B cell (primary cell): ENCODE data around the gene SMARCD1.

Source experiments
- EZH2 ChIP-seq: IDR thresholded peaks from 2 replicates; pipeline ENCODE4 v1.6.1; 2012; ENCODE audit warnings: borderline replicate concordance, low read depth, mild to moderate bottlenecking, moderate library complexity, low read length; ENCODE audit not compliant: insufficient read depth, poor library complexity, severe bottlenecking
- TF ChIP-seq, protein P1 (sequence below): fragments of 200-600 bp; IDR thresholded peaks from one replicate; pipeline ENCODE4 v1.8.0; 2022; ENCODE audit warnings: antibody characterized with exemption, mild to moderate bottlenecking

DNA sequence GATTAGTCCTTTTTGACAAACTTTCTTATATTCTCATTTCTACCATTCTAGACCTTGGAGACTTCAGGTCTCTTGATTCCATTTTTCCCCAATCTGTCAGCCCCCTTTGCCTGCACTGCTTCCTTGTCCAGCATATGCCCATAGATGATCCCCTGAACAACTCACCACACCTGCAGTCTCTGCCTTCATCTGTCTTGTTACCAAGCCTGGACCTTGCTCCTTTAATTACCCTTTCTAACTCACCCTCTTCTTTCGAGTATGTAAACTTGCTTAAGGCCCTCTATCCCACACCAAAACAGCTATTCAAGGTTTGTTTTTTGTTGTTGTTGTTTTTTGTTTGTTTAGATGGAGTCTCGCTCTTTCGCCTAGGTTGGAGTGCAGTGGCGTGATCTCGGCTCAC lies 36.5 kb downstream of the SMARCD1 start:
- TF ChIP-seq, protein P1, sequence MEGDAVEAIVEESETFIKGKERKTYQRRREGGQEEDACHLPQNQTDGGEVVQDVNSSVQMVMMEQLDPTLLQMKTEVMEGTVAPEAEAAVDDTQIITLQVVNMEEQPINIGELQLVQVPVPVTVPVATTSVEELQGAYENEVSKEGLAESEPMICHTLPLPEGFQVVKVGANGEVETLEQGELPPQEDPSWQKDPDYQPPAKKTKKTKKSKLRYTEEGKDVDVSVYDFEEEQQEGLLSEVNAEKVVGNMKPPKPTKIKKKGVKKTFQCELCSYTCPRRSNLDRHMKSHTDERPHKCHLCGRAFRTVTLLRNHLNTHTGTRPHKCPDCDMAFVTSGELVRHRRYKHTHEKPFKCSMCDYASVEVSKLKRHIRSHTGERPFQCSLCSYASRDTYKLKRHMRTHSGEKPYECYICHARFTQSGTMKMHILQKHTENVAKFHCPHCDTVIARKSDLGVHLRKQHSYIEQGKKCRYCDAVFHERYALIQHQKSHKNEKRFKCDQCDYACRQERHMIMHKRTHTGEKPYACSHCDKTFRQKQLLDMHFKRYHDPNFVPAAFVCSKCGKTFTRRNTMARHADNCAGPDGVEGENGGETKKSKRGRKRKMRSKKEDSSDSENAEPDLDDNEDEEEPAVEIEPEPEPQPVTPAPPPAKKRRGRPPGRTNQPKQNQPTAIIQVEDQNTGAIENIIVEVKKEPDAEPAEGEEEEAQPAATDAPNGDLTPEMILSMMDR, result no peak
- TF ChIP-seq EZH2, result no peak
